ENCODE data around the gene COPZ2.

- TF ChIP-seq YY1 (IDR thresholded peaks at IDR 0.05; ENCODE audit: low read depth) (no peak), CTCF (IDR thresholded peaks at IDR 0.05) (no peak), EP300 (IDR thresholded peaks at IDR 0.05; ENCODE audit: borderline replicate concordance in 1 of 2, low read depth in 1 of 2, low read length in 1 of 2) (no peak), SIN3A (IDR thresholded peaks at IDR 0.05; ENCODE audit: borderline replicate concordance, low read depth, low read length) (no peak), RAD21 (IDR thresholded peaks at IDR 0.05; ENCODE audit: low read length) (no peak), RFX5 (IDR thresholded peaks at IDR 0.05; ENCODE audit: low read length) (no peak), SMC3 (IDR thresholded peaks at IDR 0.05; ENCODE audit: low read depth, low read length) (no peak), EZH2phosphoT487 (IDR thresholded peaks at IDR 0.05; ENCODE audit: borderline replicate concordance, low read depth) (no peak), GATA2 (CRISPR knock-in tag; IDR thresholded peaks at IDR 0.05) (no peak), NRF1 (IDR thresholded peaks at IDR 0.05; ENCODE audit: low read depth, low read length) (no peak), POLR2AphosphoS5 (IDR thresholded peaks at IDR 0.05; ENCODE audit: low read depth, low read length) (no peak)
- TF ChIP-seq, protein P1, sequence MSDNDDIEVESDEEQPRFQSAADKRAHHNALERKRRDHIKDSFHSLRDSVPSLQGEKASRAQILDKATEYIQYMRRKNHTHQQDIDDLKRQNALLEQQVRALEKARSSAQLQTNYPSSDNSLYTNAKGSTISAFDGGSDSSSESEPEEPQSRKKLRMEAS (IDR thresholded peaks at IDR 0.05; ENCODE audit: low read depth), result no peak
- TF ChIP-seq, protein P2, sequence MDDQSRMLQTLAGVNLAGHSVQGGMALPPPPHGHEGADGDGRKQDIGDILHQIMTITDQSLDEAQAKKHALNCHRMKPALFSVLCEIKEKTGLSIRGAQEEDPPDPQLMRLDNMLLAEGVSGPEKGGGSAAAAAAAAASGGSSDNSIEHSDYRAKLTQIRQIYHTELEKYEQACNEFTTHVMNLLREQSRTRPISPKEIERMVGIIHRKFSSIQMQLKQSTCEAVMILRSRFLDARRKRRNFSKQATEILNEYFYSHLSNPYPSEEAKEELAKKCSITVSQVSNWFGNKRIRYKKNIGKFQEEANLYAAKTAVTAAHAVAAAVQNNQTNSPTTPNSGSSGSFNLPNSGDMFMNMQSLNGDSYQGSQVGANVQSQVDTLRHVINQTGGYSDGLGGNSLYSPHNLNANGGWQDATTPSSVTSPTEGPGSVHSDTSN (IDR thresholded peaks at IDR 0.05), result no peak
Observed at GRCh38 chr17:48038687-48039086, 1.1 kb upstream of the COPZ2 start.

All from SK-N-SH (cell line).